ENCODE data around the gene MEIOSIN.
A peak's percentile ranks its signal among the peaks of the same experiment; 100 is the strongest.
"Not testable (repeated sequence)": the region's sequence is repeated elsewhere in the genome, so short reads cannot be mapped to it uniquely, and the experiment has no call there.

Gene MEIOSIN

GRCh38 chr19:45733160-45733810 lies at the start of gene MEIOSIN:
Gene MEIOSIN, plus strand, starts transcription at chr19:45733439. Its CDS starts 1,938 bp downstream, at chr19:45735377.
- no peak for DNase-seq (ENCODE audit: low read depth in 2 of 2, low spot score in 1 of 2)

- DNase-seq (ENCODE audit: low read depth in 2 of 2, low spot score in 1 of 2) = not testable (repeated sequence)
Observed at GRCh38 chr19:45685045-45685444, 48.2 kb upstream of the MEIOSIN start.

GRCh38 chr19:45687599-45687998 lies 45.6 kb upstream of the MEIOSIN start:
- no peak for DNase-seq (ENCODE audit: low read depth in 2 of 2, low spot score in 1 of 2)

GRCh38 chr19:45691516-45692186 lies 41.6 kb upstream of the MEIOSIN start, which contains the start of gene SNRPD2:
Gene SNRPD2, minus strand, starts transcription at chr19:45691953. Its CDS starts 65 bp downstream, at chr19:45691888.
- peak; percentile 81 to 89 for DNase-seq (ENCODE audit: low read depth in 2 of 2, low spot score in 1 of 2)

- DNase-seq (ENCODE audit: low read depth in 2 of 2, low spot score in 1 of 2) = peak; percentile 86 to 93
Observed at GRCh38 chr19:45692187-45693105, 40.8 kb upstream of the MEIOSIN start, which contains the start of gene QPCTL. Gene QPCTL, plus strand, starts transcription at chr19:45692666. Its CDS starts 38 bp downstream, at chr19:45692704.

GRCh38 chr19:45693106-45693788 lies 40.0 kb upstream of the MEIOSIN start:
- peak; percentile 65 for DNase-seq (ENCODE audit: low read depth in 2 of 2, low spot score in 1 of 2)

- DNase-seq (ENCODE audit: low read depth in 2 of 2, low spot score in 1 of 2) = no peak
Observed at GRCh38 chr19:45701676-45702075, 31.6 kb upstream of the MEIOSIN start.

- DNase-seq (ENCODE audit: low read depth in 2 of 2, low spot score in 1 of 2) = no peak
Observed at GRCh38 chr19:45705115-45705514, 28.1 kb upstream of the MEIOSIN start.

GRCh38 chr19:45705710-45706415 lies 27.4 kb upstream of the MEIOSIN start:
- DNase-seq (ENCODE audit: low read depth in 2 of 2, low spot score in 1 of 2) = no peak

- DNase-seq (ENCODE audit: low read depth in 2 of 2, low spot score in 1 of 2) = no peak
Observed at GRCh38 chr19:45710356-45711130, 22.7 kb upstream of the MEIOSIN start.

- no peak for DNase-seq (ENCODE audit: low read depth in 2 of 2, low spot score in 1 of 2)
Observed at GRCh38 chr19:45711851-45712698, 21.2 kb upstream of the MEIOSIN start.

- DNase-seq (ENCODE audit: low read depth in 2 of 2, low spot score in 1 of 2) = no peak
Observed at GRCh38 chr19:45712699-45713067, 20.6 kb upstream of the MEIOSIN start.

- no peak for DNase-seq (ENCODE audit: low read depth in 2 of 2, low spot score in 1 of 2)
Observed at GRCh38 chr19:45713141-45713540, 20.1 kb upstream of the MEIOSIN start.

GRCh38 chr19:45715139-45715538 lies 18.1 kb upstream of the MEIOSIN start:
- no peak for DNase-seq (ENCODE audit: low read depth in 2 of 2, low spot score in 1 of 2)

GRCh38 chr19:45716359-45717130 lies 16.7 kb upstream of the MEIOSIN start:
- no peak for DNase-seq (ENCODE audit: low read depth in 2 of 2, low spot score in 1 of 2)

GRCh38 chr19:45717131-45717982 lies 15.9 kb upstream of the MEIOSIN start:
- peak; percentile 93 to 96 for DNase-seq (ENCODE audit: low read depth in 2 of 2, low spot score in 1 of 2)
